Stomach (tissue), 9 donors: ENCODE results near the gene LRMDA. TPM values are rescaled to one million over a fixed set of nuclear protein-coding genes. Genes with fewer than 3 reads are reported as not detected.

Experiments
- DNase-seq, 2 donors: peaks; one replicate each; pipeline versions ENCODE4 v3.0.0 to v3.0.0-alpha.2; 2013 to 2019
- H3K27ac ChIP-seq, 5 donors: fragments of 200-600 bp in 4 of 5; sonication (generic) in 4 of 5; one replicate each; pipeline ENCODE4 v1.5.1; 2013 to 2019; ENCODE audit warnings: mild to moderate bottlenecking in 1 of 5, moderate library complexity in 1 of 5
- H3K27me3 ChIP-seq, 3 donors: fragments of 200-600 bp; sonication (generic); one replicate each; pipeline ENCODE4 v1.5.1; 2017 to 2019; ENCODE audit warnings: mixed run types in 1 of 3
- H3K36me3 ChIP-seq, 4 donors: fragments of 200-600 bp; sonication (generic); 1 replicate in 3 of 4; 2 replicates in 1 of 4; pipeline ENCODE4 v1.5.1; 2016 to 2019
- H3K4me1 ChIP-seq, 4 donors: fragments of 200-600 bp; sonication (generic); one replicate each; pipeline ENCODE4 v1.5.1; 2016 to 2019
- H3K4me3 ChIP-seq, 4 donors: fragments of 200-600 bp; sonication (generic) in 3 of 4; one replicate each; pipeline ENCODE4 v1.5.1; 2016 to 2019; ENCODE audit warnings: mild to moderate bottlenecking in 1 of 4
- H3K9me3 ChIP-seq, 4 donors: fragments of 200-600 bp; sonication (generic); one replicate each; pipeline ENCODE4 v1.5.1; 2016 to 2019
- EP300 ChIP-seq: sonication (generic); formaldehyde crosslinking; IDR thresholded peaks from one replicate; pipeline ENCODE4 v1.6.1; 2017; ENCODE audit warnings: antibody characterized with exemption
- POLR2A ChIP-seq, 4 donors: fragments of 450-650 bp; IDR thresholded peaks; one replicate each; pipeline ENCODE4 v1.6.1; 2016; ENCODE audit warnings: antibody characterized with exemption in 4 of 4, control low read depth in 2 of 4, mild to moderate bottlenecking in 1 of 4, moderate library complexity in 1 of 4
- POLR2AphosphoS5 ChIP-seq, 3 donors: sonication (generic); formaldehyde crosslinking; IDR thresholded peaks; one replicate each; pipeline ENCODE4 v1.6.1; 2016; ENCODE audit warnings: antibody characterized with exemption in 3 of 3
- WGBS, 5 donors: extraction: QIAGEN DNeasy Blood & Tissue Kit in 3 of 5; methylation state at CpG; one replicate each; pipeline versions ENCODE4 v1.1.5 to v1.1.7; 2013 to 2018; 5-methylcytosine and 5-hydroxymethylcytosine counted together
- intact Hi-C: fragments of 100-400 bp; cut with DNase I; formaldehyde crosslinking; loops from one replicate; pipeline ENCODE4 v1.15.1; 2023; ENCODE audit warnings: low total_unique reads
- polyA plus RNA-seq, 3 donors: library from polyadenylated mRNA; stranded (reverse); fragments of 200-250 nt; gene quantifications; one replicate each; pipeline ENCODE4 v1.2.3, GENCODE V29; 2013
- total RNA-seq, 5 donors: library from RNA; depleted of rRNA; stranded (reverse); fragments of >200 nt; gene quantifications; one replicate each; pipeline versions ENCODE4 v1.1.0 to v1.2.3, GENCODE V29; 2014 to 2016
- TF ChIP-seq, protein P1 (sequence below), 7 experiments: fragments of 450-650 bp in 4 of 7; fragments of 200-600 bp in 3 of 7; sonication (generic) in 3 of 7; IDR thresholded peaks; one replicate each; pipeline ENCODE4 v1.5.1; 2016 to 2019; ENCODE audit warnings: antibody characterized with exemption in 7 of 7, control low read depth in 2 of 7, mild to moderate bottlenecking in 1 of 7
- donor health status: healthy with polysubstance abuse.
- donor health status: Bipolar disorder and iron deficiency.
- donor health status: healthy.

LRMDA gene
- total and polyA plus RNA-seq, 8 donors: 1.3 to 30.2 (median 13.6) TPM; not detected in 1

DNA sequence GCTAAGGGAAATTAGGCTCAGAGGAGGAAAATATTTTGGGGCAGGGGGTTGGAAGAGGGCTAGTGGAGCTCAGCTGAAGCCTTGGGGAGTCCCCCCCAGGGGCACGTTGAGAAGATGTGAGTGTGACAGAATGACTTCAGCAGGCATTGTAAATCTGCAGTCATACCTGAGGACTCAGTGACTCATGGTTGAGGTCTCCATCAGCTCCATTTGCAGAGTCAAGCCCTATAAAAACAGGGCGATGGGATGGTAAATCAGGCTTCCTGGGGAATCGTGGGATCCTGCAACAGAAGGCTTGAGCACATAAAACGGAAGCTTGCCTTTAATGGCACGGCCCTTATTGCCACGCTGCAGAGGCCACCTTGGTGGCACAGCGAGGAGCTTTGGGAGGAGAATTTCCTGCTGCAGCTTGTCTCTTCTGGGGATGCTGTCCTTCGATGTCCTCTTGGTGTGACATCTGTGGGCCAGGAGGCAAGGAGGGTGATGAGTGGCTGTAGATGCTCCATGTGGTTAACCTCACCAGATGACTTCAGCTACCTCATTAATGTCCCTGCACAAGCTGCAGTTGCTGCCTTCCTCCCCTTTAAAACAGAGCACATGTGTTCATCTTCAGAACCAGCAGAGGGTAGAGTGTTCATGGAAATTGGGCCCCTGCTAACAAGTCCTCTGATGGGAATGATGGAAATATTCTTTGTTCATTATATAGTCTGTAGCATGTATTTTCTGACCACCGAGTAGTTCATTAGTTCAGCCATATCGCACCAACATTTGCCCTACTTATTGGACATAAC, 285.9 kb downstream of the LRMDA start:
- intact Hi-C loops: no loop called here
- peak in 1 of 2 donors; percentile 33 for DNase-seq
- WGBS, 5 donors: 90 to 96% (median 93%) methylated on average over 10 of the region's 10 CpGs

GRCh38 chr10:75718991-75719390, 287.6 kb downstream of the LRMDA start:
- Histone ChIP-seq H3K9me3 (no peaks in the 10 kb centered on the region), H3K36me3 (no peaks in the 10 kb centered on the region), H3K4me3 (no peak overlapping the region), H3K27me3 (no peaks in the 10 kb centered on the region), H3K27ac (no peak overlapping the region), H3K4me1 (no peaks in the 10 kb centered on the region)
- intact Hi-C loops: no loop called here
- no peak for DNase-seq
- TF ChIP-seq POLR2A (IDR thresholded peaks at IDR 0.05) (no peak), EP300 (no peak), POLR2AphosphoS5 (IDR thresholded peaks at IDR 0.05) (no peak)
- TF ChIP-seq, protein P1, sequence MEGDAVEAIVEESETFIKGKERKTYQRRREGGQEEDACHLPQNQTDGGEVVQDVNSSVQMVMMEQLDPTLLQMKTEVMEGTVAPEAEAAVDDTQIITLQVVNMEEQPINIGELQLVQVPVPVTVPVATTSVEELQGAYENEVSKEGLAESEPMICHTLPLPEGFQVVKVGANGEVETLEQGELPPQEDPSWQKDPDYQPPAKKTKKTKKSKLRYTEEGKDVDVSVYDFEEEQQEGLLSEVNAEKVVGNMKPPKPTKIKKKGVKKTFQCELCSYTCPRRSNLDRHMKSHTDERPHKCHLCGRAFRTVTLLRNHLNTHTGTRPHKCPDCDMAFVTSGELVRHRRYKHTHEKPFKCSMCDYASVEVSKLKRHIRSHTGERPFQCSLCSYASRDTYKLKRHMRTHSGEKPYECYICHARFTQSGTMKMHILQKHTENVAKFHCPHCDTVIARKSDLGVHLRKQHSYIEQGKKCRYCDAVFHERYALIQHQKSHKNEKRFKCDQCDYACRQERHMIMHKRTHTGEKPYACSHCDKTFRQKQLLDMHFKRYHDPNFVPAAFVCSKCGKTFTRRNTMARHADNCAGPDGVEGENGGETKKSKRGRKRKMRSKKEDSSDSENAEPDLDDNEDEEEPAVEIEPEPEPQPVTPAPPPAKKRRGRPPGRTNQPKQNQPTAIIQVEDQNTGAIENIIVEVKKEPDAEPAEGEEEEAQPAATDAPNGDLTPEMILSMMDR (IDR thresholded peaks at IDR 0.05): no peak

More for the DNA sequence above, 285.9 kb downstream of the LRMDA start:
- Histone ChIP-seq H3K36me3 (no peaks in the 10 kb centered on the region), H3K27ac (no peak overlapping the region), H3K27me3 (no peaks in the 10 kb centered on the region), H3K9me3 (no peaks in the 10 kb centered on the region), H3K4me1 (peaks cover 0 to 6% (median 0%) of the 10 kb centered on the region in 4 donors), H3K4me3 (no peak overlapping the region)
- TF ChIP-seq POLR2AphosphoS5 (IDR thresholded peaks at IDR 0.05) (no peak), POLR2A (IDR thresholded peaks at IDR 0.05) (no peak), EP300 (no peak)
- TF ChIP-seq, protein P1 (IDR thresholded peaks at IDR 0.05): no peak

DNA sequence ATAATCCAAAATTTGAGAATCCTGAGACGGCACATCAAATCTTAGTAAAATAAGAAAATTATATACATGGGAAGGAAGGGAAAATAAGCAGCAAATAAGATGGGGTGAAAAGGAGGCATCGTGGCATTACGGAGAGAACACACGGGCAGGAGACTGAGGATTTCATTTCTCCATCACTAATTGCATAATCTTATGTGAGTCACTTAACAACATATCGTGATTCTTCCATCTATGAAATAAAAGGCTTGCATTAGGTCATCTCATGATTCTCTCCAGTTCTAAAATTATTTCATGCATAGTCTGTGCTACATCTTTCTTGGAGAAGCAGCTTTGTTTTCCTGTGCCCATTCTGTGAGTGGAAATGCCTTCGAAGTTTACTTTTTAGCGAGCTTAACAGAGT, 288.7 kb downstream of the LRMDA start:
- 88 to 98% (median 94%) methylated on average over 7 of the region's 7 CpGs for WGBS, 5 donors
- no peaks in the 10 kb centered on the region for H3K4me1 ChIP-seq
- intact Hi-C loops: no loop called here
- TF ChIP-seq POLR2A (IDR thresholded peaks at IDR 0.05) (no peak), POLR2AphosphoS5 (IDR thresholded peaks at IDR 0.05) (no peak), EP300 (no peak)
- TF ChIP-seq, protein P1 (IDR thresholded peaks at IDR 0.05): no peak
- no peak overlapping the region for H3K4me3 ChIP-seq
- DNase-seq: no peak
- H3K27me3 ChIP-seq: no peaks in the 10 kb centered on the region
- no peaks in the 10 kb centered on the region for H3K9me3 ChIP-seq
- H3K27ac ChIP-seq: no peak overlapping the region
- no peaks in the 10 kb centered on the region for H3K36me3 ChIP-seq

GRCh38 chr10:75722020-75722419, 290.6 kb downstream of the LRMDA start:
- H3K27ac ChIP-seq: no peak overlapping the region
- H3K9me3 ChIP-seq: no peaks in the 10 kb centered on the region
- H3K4me3 ChIP-seq: no peak overlapping the region
- no peaks in the 10 kb centered on the region for H3K36me3 ChIP-seq
- no peak for TF ChIP-seq POLR2A (IDR thresholded peaks at IDR 0.05)
- intact Hi-C loops: no loop called here
- H3K4me1 ChIP-seq: no peaks in the 10 kb centered on the region
- 82 to 94% (median 88%) methylated on average over 4 of the region's 4 CpGs for WGBS, 5 donors
- no peaks in the 10 kb centered on the region for H3K27me3 ChIP-seq
- DNase-seq: no peak

DNA sequence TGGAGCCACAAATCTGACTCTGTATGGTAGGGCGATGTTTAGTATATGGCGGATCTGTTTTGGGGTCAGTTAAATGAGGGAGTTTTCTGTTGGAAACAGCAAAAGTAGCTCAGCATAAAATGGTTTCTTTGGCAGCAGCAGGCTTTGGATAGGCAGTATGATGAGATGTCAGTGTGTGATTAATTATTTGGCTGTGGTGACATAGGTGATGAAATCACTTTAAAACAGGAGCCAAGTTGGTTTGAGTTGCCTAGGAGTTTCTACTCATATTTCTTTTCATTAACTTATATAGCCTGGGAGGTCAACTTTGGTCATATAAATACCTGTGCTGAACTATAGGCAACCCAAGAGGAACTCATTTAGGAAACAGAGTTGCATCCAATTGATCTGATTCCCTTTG, 291.2 kb downstream of the LRMDA start:
- H3K36me3 ChIP-seq: no peaks in the 10 kb centered on the region
- no peaks in the 10 kb centered on the region for H3K27me3 ChIP-seq
- WGBS, 5 donors: 96 to 100% (median 97%) methylated on average over 2 of the region's 2 CpGs
- no peak overlapping the region for H3K4me3 ChIP-seq
- TF ChIP-seq POLR2AphosphoS5 (IDR thresholded peaks at IDR 0.05) (no peak), EP300 (no peak), POLR2A (IDR thresholded peaks at IDR 0.05) (no peak)
- TF ChIP-seq, protein P1 (IDR thresholded peaks at IDR 0.05): no peak
- H3K27ac ChIP-seq: no peak overlapping the region
- no peaks in the 10 kb centered on the region for H3K9me3 ChIP-seq
- no peaks in the 10 kb centered on the region for H3K4me1 ChIP-seq
- intact Hi-C loops: no loop called here
- DNase-seq: no peak
